Spinal cord (tissue), 10 donors: ENCODE measurements around the gene CCL19. TPM values are rescaled to one million over a fixed set of nuclear protein-coding genes. Genes with fewer than 3 reads are reported as not detected.
"Not testable (repeated sequence)": the region's sequence is repeated elsewhere in the genome, so short reads cannot be mapped to it uniquely, and the experiment has no call there.

Source experiments
- DNase-seq, 6 donors: peaks; one replicate each; pipeline versions ENCODE4 v3.0.0 to v3.0.0-alpha.2; 2013 to 2015; ENCODE audit warnings: low spot score in 6 of 6, low read depth in 4 of 6
- H3K27ac ChIP-seq: one replicate; pipeline ENCODE4 v1.5.1; 2013; ENCODE audit warnings: low read depth, low read length, control low read depth
- H3K27me3 ChIP-seq: one replicate; pipeline ENCODE4 v1.6.1; 2013; ENCODE audit warnings: low read length; ENCODE audit not compliant: control insufficient read depth, insufficient read depth
- H3K36me3 ChIP-seq: one replicate; pipeline ENCODE4 v1.6.1; 2013; ENCODE audit warnings: low read length; ENCODE audit not compliant: control insufficient read depth, insufficient read depth
- H3K4me1 ChIP-seq: one replicate; pipeline ENCODE4 v1.6.1; 2013; ENCODE audit warnings: low read length; ENCODE audit not compliant: control insufficient read depth, insufficient read depth
- H3K4me3 ChIP-seq: one replicate; pipeline ENCODE4 v1.5.1; 2013; ENCODE audit warnings: low read depth, low read length, control low read depth
- H3K9me3 ChIP-seq: one replicate; pipeline ENCODE4 v1.6.1; 2013; ENCODE audit warnings: low read length; ENCODE audit not compliant: control insufficient read depth, insufficient read depth
- WGBS: methylation state at CpG from one replicate; pipeline ENCODE4 v1.1.5; 2013; ENCODE audit warnings: missing lambda C conversion rate; ENCODE audit not compliant: insufficient coverage; 5-methylcytosine and 5-hydroxymethylcytosine counted together
- long read RNA-seq, 4 donors: transcript quantifications; one replicate each; lab custom pipeline, GENCODE V29; 2026
- polyA plus RNA-seq, 2 donors: library from polyadenylated mRNA; unstranded; fragments of 120-200 nt; gene quantifications; one replicate each; pipeline ENCODE4 v1.2.1, GENCODE V29; 2013; ENCODE audit not compliant: insufficient read length in 2 of 2
- total RNA-seq, 2 donors: library from RNA; depleted of rRNA in 1 of 2; stranded (reverse); fragments of 120-200 nt in 1 of 2; fragments of >200 nt in 1 of 2; gene quantifications; one replicate each; pipeline versions ENCODE4 v1.2.3 to v1.2.4, GENCODE V29; 2013 to 2014
- donor health status: healthy.

The CCL19 gene
- not detected for total RNA-seq
- polyA plus RNA-seq: under 1 TPM in 1 of 2 donors, not detected in 1; 0.27 TPM
- long read RNA-seq, donor 1, partial matches to known transcripts: 0 of 1 reads
- long read RNA-seq, donor 1, other reads (novel, unspliced or antisense): 0 of 1 reads
- long read RNA-seq, donor 2: 0 reads
- long read RNA-seq, donor 3: 0 reads
- long read RNA-seq, donor 4, partial matches to known transcripts: 0 of 3 reads
- long read RNA-seq, donor 4, other reads (novel, unspliced or antisense): 0 of 3 reads

DNA sequence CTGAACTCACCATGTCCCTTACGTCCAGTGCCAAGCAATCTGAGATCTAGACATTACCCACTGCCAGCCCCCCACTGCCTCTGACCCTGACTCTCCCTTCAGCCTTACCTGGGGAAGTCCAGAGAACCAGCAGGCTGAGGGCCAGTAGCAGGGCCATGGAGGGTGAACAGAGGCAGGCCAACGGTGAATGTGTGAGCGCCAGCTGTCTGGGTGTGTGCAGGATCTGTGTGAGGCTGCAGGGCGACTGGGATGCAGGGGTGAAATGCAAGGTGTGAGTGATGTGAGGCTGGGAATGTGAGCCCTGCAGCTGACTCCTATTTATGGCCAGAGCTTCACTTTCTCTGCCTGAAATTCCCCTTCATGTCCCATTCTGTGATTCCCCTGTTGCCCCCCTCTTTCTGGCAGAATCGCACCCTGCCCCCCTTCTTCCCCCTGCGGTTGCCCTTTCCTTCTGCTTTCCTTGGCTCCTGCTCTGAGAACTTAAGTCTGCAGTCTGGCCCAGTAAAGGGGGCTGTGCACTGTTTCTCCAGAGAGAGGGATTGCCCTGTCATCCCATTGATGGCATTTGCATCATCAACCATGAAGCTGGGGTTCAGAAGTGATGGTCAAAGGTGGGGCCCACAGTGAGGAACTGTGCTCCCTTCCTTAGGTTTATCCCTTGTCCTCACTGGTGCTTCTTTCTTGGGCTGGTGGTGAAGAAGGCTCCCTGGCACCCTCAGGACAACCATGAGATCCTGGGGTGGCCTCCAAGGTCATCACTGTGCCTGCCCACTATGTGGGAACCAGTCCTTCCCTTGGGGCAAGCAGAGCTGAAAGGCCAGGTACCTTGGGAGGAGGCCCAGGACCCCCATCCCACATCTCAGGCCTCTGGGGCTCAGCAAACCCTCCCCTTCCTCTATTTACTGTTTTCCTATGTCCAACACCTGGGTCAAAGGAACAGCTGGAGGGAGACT is at the start of gene CCL19:
TSS of gene CCL19 (minus strand) at position 294 of the 953 bp plus-strand sequence. CDS start at position 157, 137 bp downstream.
- H3K36me3 ChIP-seq: no peaks in the 10 kb centered on the region

DNA sequence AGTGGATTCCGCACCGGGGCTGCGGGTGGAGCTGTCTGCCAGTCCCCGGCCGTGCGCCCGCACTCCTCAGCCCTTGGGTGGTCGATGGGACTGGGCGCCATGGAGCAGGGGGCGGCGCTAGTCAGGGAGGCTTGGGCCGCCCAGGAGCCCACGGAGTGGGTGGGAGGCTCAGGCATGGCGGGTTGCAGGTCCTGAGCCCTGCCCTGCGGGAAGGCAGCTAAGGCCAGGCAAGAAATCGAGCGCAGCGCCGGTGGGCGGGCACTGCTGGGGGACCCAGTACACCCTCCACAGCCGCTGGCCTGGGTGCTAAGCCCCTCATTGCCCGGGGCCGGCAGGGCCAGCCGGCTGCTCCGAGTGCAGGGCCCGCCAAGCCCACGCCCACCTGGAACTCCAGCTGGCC is 49.1 kb upstream of the CCL19 start:
- not testable (repeated sequence) for DNase-seq, H3K27me3 ChIP-seq, H3K27ac ChIP-seq, H3K36me3 ChIP-seq, H3K4me3 ChIP-seq, H3K4me1 ChIP-seq, H3K9me3 ChIP-seq
- 96% methylated on average over 27 of the region's 27 CpGs for WGBS

More for the DNA sequence above, at the start of gene CCL19:
- Histone ChIP-seq H3K27me3 (no peaks in the 10 kb centered on the region), H3K9me3 (peaks cover 3% of the 10 kb centered on the region), H3K27ac (no peak within 1 kb of the TSS), H3K4me3 (no peak within 1 kb of the TSS), H3K4me1 (no peaks in the 10 kb centered on the region)
- peak in 1 of 6 donors; percentile 59 for DNase-seq
- 56% methylated on average over 3 of the region's 6 CpGs for whole genome bisulfite sequencing

DNA sequence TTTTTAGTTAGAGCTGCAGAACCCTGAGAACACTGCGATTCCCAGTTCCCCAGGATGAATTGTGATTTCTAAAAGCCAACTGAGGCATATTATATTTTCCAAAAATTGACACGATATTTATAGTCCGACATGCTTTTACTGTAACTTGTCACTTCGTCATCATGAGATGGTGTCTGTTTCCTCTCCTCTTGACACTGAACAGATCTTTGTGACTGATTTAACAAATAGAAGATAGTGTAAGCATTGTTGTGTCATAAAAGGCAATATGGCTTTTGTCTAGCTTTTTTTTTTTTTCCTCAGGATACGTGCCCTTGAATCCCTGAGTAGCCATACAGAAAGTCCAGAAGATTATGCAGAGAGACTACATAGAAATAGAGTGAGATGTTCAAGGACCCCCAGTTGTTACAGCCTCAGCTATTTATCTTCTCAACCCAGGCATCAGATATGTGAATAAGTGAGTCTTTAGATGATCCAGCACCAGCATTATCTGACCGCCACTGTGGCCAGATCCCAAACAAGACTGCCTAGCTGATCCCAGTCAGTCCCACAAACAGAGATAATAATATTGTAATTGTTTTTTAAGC is 46.7 kb upstream of the CCL19 start:
- H3K4me1 ChIP-seq: no peaks in the 10 kb centered on the region

DNA sequence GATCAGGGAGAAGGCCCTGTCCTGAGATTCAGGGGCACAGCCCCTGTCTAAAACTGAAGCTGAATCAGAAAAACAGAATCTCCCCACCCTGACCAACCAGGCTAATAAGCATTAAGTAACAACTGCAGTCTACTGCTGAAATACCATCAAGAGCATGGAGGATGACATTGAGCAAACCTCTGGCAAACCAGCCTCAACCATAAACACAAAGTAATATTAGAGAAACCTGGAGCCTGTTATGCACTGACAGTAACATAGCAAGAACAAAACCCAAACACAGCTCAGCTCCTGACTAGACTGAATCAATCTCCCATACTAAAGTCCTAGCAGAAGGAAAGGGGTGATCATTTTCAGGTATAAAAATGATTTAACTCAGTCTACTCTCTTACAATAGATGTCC is 43.6 kb upstream of the CCL19 start:
- Histone ChIP-seq H3K27me3 (no peaks in the 10 kb centered on the region), H3K27ac (no peak overlapping the region), H3K4me3 (no peak overlapping the region), H3K4me1 (no peaks in the 10 kb centered on the region), H3K36me3 (no peaks in the 10 kb centered on the region), H3K9me3 (no peaks in the 10 kb centered on the region)
- no peak for DNase-seq

More for the DNA sequence above, 46.7 kb upstream of the CCL19 start:
- H3K36me3 ChIP-seq: no peaks in the 10 kb centered on the region
- no peak overlapping the region for H3K27ac ChIP-seq
- no CpG with 5 or more reads among the region's 6 CpGs for WGBS
- H3K4me3 ChIP-seq: no peak overlapping the region
- no peak for DNase-seq
- no peaks in the 10 kb centered on the region for H3K27me3 ChIP-seq
- no peaks in the 10 kb centered on the region for H3K9me3 ChIP-seq

DNA sequence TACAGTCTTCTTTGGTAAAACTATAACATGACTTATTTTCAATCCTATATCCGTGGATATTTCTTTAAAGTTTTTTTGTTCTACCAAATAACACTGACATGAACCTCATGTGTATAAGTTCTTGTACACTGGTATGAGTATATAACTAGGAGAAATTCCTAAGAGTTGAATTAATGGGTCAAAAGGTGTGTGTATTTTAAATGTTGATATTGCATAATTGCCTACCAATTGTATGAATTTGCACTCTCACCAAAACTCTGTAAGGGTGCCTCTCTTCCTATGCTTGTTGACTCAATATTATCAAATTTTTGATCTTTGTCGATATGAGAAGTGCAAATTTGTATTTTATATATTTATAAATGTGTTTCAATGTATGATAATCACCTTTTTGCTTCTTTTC is 41.8 kb upstream of the CCL19 start:
- no CpG with 5 or more reads among the region's 2 CpGs for WGBS
- Histone ChIP-seq H3K4me3 (no peak overlapping the region), H3K4me1 (no peaks in the 10 kb centered on the region), H3K9me3 (no peaks in the 10 kb centered on the region), H3K27ac (no peak overlapping the region), H3K27me3 (no peaks in the 10 kb centered on the region), H3K36me3 (no peaks in the 10 kb centered on the region)
- DNase-seq: no peak

- Histone ChIP-seq H3K27ac (no peak overlapping the region), H3K4me3 (no peak overlapping the region), H3K27me3 (no peaks in the 10 kb centered on the region), H3K36me3 (no peaks in the 10 kb centered on the region), H3K9me3 (no peaks in the 10 kb centered on the region), H3K4me1 (no peaks in the 10 kb centered on the region)
- no CpG with 5 or more reads among the region's 1 CpG for WGBS
- no peak for DNase-seq
These were observed 41.4 kb upstream of the CCL19 start for GRCh38 chr9:34732478-34732877.

- Histone ChIP-seq H3K36me3 (no peaks in the 10 kb centered on the region), H3K27me3 (no peaks in the 10 kb centered on the region), H3K4me1 (no peaks in the 10 kb centered on the region), H3K9me3 (no peaks in the 10 kb centered on the region), H3K4me3 (no peak overlapping the region), H3K27ac (no peak overlapping the region)
- WGBS: 86% methylated on average over 11 of the region's 11 CpGs
- no peak for DNase-seq
These were observed 32.1 kb upstream of the CCL19 start for GRCh38 chr9:34723141-34723540.

GRCh38 chr9:34719769-34720025 is 28.6 kb upstream of the CCL19 start:
- H3K36me3 ChIP-seq, H3K4me1 ChIP-seq: not testable (repeated sequence)

GRCh38 chr9:34719021-34719768 is 28.1 kb upstream of the CCL19 start:
- H3K9me3 ChIP-seq: no peaks in the 10 kb centered on the region
- WGBS: 87% methylated on average over 8 of the region's 8 CpGs

More at GRCh38 chr9:34719769-34720025, 28.6 kb upstream of the CCL19 start:
- H3K27ac ChIP-seq, H3K4me3 ChIP-seq, H3K27me3 ChIP-seq, DNase-seq, H3K9me3 ChIP-seq: not testable (repeated sequence)

More at GRCh38 chr9:34719021-34719768, 28.1 kb upstream of the CCL19 start:
- Histone ChIP-seq H3K4me3 (no peak overlapping the region), H3K27ac (no peak overlapping the region), H3K27me3 (no peaks in the 10 kb centered on the region), H3K4me1 (no peaks in the 10 kb centered on the region), H3K36me3 (no peaks in the 10 kb centered on the region)
- no peak for DNase-seq
